IPS-18a (cell line): ENCODE results near the gene PPP2R5A.

Source experiments
- H3K27ac ChIP-seq: one replicate; pipeline ENCODE4 v1.5.1; 2013; ENCODE audit warnings: low read length
- H3K27me3 ChIP-seq: one replicate; pipeline ENCODE4 v1.6.1; 2013; ENCODE audit warnings: mild to moderate bottlenecking, low read length; ENCODE audit not compliant: control insufficient read depth, insufficient read depth
- H3K36me3 ChIP-seq: one replicate; pipeline ENCODE4 v1.6.1; 2013; ENCODE audit warnings: low read depth, low read length; ENCODE audit not compliant: control insufficient read depth
- H3K4me1 ChIP-seq: one replicate; pipeline ENCODE4 v1.6.1; 2013; ENCODE audit warnings: low read depth, low read length; ENCODE audit not compliant: control insufficient read depth
- H3K4me3 ChIP-seq: one replicate; pipeline ENCODE4 v1.5.1; 2013; ENCODE audit warnings: low read length
- H3K9ac ChIP-seq: one replicate; pipeline ENCODE4 v1.6.1; 2013; ENCODE audit warnings: mild to moderate bottlenecking, low read length, moderate library complexity
- H3K9me3 ChIP-seq: one replicate; pipeline ENCODE4 v1.6.1; 2013; ENCODE audit warnings: low read depth, low read length; ENCODE audit not compliant: control insufficient read depth

PPP2R5A gene

GRCh38 chr1:212329105-212329504 lies 43.9 kb downstream of the PPP2R5A start:
- H3K9ac ChIP-seq: no peak overlapping the region
- no peak overlapping the region for H3K4me3 ChIP-seq
- no peaks in the 10 kb centered on the region for H3K4me1 ChIP-seq
- no peaks in the 10 kb centered on the region for H3K27me3 ChIP-seq
- peaks cover 6% of the 10 kb centered on the region for H3K36me3 ChIP-seq
- no peaks in the 10 kb centered on the region for H3K9me3 ChIP-seq
- H3K27ac ChIP-seq: no peak overlapping the region

DNA sequence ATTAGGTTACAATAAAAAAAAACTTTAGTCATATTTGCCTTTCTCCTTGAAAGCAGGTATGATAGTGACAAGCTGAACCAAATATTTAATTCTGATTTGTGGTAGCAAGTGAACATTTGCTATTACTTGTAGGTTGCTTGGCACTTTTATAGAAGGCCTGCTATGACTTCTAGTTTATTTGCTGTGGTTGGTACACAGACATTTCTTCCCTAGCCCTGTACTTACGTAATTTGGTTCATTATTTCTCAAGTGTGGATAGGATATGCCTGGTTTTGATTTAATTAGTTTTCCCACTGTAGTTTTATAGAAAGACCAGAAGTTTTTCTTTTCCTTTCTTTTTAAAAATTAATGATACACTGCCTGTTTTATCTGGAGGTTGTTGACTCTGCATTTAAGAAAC lies 55.9 kb downstream of the PPP2R5A start:
- no peak overlapping the region for H3K27ac ChIP-seq
- H3K4me3 ChIP-seq: no peak overlapping the region
- H3K9ac ChIP-seq: no peak overlapping the region
- H3K27me3 ChIP-seq: no peaks in the 10 kb centered on the region
- H3K36me3 ChIP-seq: peaks cover 5% of the 10 kb centered on the region
- H3K9me3 ChIP-seq: no peaks in the 10 kb centered on the region
- H3K4me1 ChIP-seq: no peaks in the 10 kb centered on the region

DNA sequence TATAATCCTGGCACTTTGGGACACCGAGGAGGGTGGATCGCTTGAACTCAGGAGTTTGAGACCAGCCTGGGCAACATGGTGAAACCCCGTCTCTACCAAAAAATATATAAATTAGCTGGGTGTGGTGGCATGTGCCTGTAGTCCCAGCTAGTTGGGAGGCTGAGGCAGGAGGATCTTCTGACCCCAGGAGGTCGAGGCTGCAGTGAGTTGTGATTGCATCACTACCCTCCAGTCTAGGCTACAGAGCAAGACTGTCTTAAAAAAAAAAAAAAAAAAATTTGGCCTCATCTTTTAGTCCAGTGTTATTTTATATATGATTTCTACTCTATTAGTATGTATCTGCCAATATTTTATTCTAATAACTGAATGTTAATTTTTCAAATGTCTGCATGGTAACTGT lies 59.7 kb downstream of the PPP2R5A start:
- Histone ChIP-seq H3K36me3 (peaks cover 5% of the 10 kb centered on the region), H3K4me3 (no peak overlapping the region), H3K9me3 (no peaks in the 10 kb centered on the region), H3K27me3 (no peaks in the 10 kb centered on the region), H3K9ac (no peak overlapping the region), H3K27ac (no peak overlapping the region), H3K4me1 (no peaks in the 10 kb centered on the region)

GRCh38 chr1:212346601-212347000 lies 61.4 kb downstream of the PPP2R5A start:
- H3K9me3 ChIP-seq: no peaks in the 10 kb centered on the region
- no peaks in the 10 kb centered on the region for H3K4me1 ChIP-seq
- no peaks in the 10 kb centered on the region for H3K27me3 ChIP-seq
- peaks cover 5% of the 10 kb centered on the region for H3K36me3 ChIP-seq
- no peak overlapping the region for H3K27ac ChIP-seq
- no peak overlapping the region for H3K9ac ChIP-seq
- no peak overlapping the region for H3K4me3 ChIP-seq

- peaks cover 18% of the 10 kb centered on the region for H3K36me3 ChIP-seq
- no peak overlapping the region for H3K4me3 ChIP-seq
- H3K9me3 ChIP-seq: no peaks in the 10 kb centered on the region
- H3K4me1 ChIP-seq: no peaks in the 10 kb centered on the region
- H3K27ac ChIP-seq: no peak overlapping the region
- H3K9ac ChIP-seq: no peak overlapping the region
- H3K27me3 ChIP-seq: no peaks in the 10 kb centered on the region
Measured at GRCh38 chr1:212351588-212352362, 66.6 kb downstream of the PPP2R5A start.

- H3K9ac ChIP-seq: no peak overlapping the region
- H3K4me1 ChIP-seq: no peaks in the 10 kb centered on the region
- peaks cover 24% of the 10 kb centered on the region for H3K36me3 ChIP-seq
- H3K27me3 ChIP-seq: no peaks in the 10 kb centered on the region
- H3K4me3 ChIP-seq: no peak overlapping the region
- no peaks in the 10 kb centered on the region for H3K9me3 ChIP-seq
- no peak overlapping the region for H3K27ac ChIP-seq
Measured at GRCh38 chr1:212353181-212353580, 68.0 kb downstream of the PPP2R5A start.

GRCh38 chr1:212354464-212354863 lies 69.3 kb downstream of the PPP2R5A start:
- H3K9ac ChIP-seq: no peak overlapping the region
- H3K4me1 ChIP-seq: no peaks in the 10 kb centered on the region
- H3K27me3 ChIP-seq: no peaks in the 10 kb centered on the region
- H3K27ac ChIP-seq: no peak overlapping the region
- no peak overlapping the region for H3K4me3 ChIP-seq
- peaks cover 37% of the 10 kb centered on the region for H3K36me3 ChIP-seq
- no peaks in the 10 kb centered on the region for H3K9me3 ChIP-seq

- H3K9ac ChIP-seq: no peak overlapping the region
- no peak overlapping the region for H3K27ac ChIP-seq
- no peak overlapping the region for H3K4me3 ChIP-seq
- H3K4me1 ChIP-seq: no peaks in the 10 kb centered on the region
- H3K27me3 ChIP-seq: no peaks in the 10 kb centered on the region
- no peaks in the 10 kb centered on the region for H3K9me3 ChIP-seq
- H3K36me3 ChIP-seq: peaks cover 46% of the 10 kb centered on the region
Measured at GRCh38 chr1:212355230-212355969, 70.2 kb downstream of the PPP2R5A start.

DNA sequence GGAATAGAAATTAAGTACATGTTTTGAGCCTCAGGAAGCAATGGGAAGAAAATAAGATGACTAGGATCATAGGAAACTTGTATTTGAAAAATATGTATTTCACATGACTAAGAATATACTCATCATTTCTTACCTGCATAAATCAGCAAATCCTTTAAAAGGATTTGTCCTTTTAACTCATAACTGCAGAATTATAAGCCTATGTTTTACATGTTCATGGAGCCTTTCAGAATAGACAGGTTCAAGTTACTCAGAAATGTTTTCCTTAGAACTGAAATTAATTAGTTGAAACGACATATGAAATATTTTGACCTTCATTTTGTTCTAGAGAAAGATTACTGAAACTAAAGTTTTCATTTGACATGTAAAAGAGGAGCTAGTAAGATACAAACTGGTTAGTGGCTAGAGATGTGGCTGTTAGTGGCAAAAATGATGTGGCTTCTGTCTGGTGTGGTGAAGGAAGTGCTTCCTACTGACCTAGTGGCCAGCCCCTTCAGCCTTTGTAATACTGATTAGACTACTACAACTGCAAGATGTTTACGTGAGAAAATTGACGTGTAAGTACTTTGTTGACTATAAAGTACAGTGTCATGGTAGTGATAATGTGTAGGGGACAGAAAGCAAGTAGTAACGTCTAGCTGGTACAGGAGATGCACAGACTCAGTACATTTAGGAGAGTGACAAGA lies 74.7 kb downstream of the PPP2R5A start:
- Histone ChIP-seq H3K4me3 (no peak overlapping the region), H3K36me3 (peaks cover 62% of the 10 kb centered on the region), H3K9me3 (no peaks in the 10 kb centered on the region)

DNA sequence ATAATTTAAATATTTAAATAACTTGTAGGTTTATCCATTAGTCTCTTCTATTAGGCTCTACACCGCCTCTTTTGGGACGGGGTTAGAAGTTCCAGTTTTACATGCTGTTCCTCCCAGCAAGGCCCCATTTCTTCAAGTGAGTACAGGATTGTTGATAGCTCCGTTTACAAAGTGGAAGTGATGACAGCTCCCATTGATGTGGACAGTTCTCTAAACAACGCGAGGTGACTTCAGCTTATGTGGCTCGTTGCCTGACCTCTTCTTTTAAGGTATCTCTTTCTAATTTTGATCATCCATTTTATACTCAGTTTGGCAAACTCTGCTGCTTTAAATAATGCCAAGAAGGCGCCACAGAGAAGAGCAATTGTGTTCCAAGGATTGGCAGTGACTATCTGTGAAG lies 79.8 kb downstream of the PPP2R5A start:
- H3K4me3 ChIP-seq: no peak overlapping the region
- no peak overlapping the region for H3K27ac ChIP-seq
- H3K36me3 ChIP-seq: peaks cover 31% of the 10 kb centered on the region
- H3K9ac ChIP-seq: no peak overlapping the region
- no peaks in the 10 kb centered on the region for H3K27me3 ChIP-seq
- no peaks in the 10 kb centered on the region for H3K4me1 ChIP-seq
- H3K9me3 ChIP-seq: no peaks in the 10 kb centered on the region

More for the DNA sequence above, 74.7 kb downstream of the PPP2R5A start:
- H3K4me1 ChIP-seq: no peaks in the 10 kb centered on the region
- no peaks in the 10 kb centered on the region for H3K27me3 ChIP-seq
- no peak overlapping the region for H3K9ac ChIP-seq
- no peak overlapping the region for H3K27ac ChIP-seq

GRCh38 chr1:212366901-212367300 lies 81.7 kb downstream of the PPP2R5A start:
- Histone ChIP-seq H3K4me3 (no peak overlapping the region), H3K27ac (no peak overlapping the region), H3K9me3 (no peaks in the 10 kb centered on the region), H3K27me3 (no peaks in the 10 kb centered on the region), H3K36me3 (peaks cover 15% of the 10 kb centered on the region), H3K9ac (no peak overlapping the region), H3K4me1 (no peaks in the 10 kb centered on the region)
